B cell (primary cell): ENCODE measurements around the gene CHST3. TPM values are rescaled to one million over a fixed set of nuclear protein-coding genes. Genes with fewer than 3 reads are reported as not detected.

Source experiments
- ATAC-seq: fragments of 200-7000 bp; cut with Tn5 transposase; one replicate; pipeline ENCODE4 v1.10.0; 2021; ENCODE audit warnings: low read depth, mild to moderate bottlenecking, moderate number of reproducible peaks, moderate library complexity
- CTCF ChIA-PET: fragments of 350-600 bp; sonication (Branson Sonifier 250); formaldehyde crosslinking; loops from one replicate; lab custom pipeline; 2021; ENCODE audit warnings: antibody characterized with exemption, inconsistent platforms; lab: Charles Lee
- POLR2A ChIA-PET: fragments of 350-600 bp; sonication (Branson Sonifier 250); formaldehyde crosslinking; loops from one replicate; lab custom pipeline; 2021; ENCODE audit warnings: antibody characterized with exemption; lab: Charles Lee
- DNase-seq: peaks from one replicate; pipeline ENCODE4 v3.0.0; 2013
- H2AFZ ChIP-seq: 2 replicates; pipeline ENCODE4 v1.6.1; 2012; ENCODE audit warnings: mild to moderate bottlenecking, low read depth, low read length; ENCODE audit not compliant: insufficient read depth, poor library complexity, severe bottlenecking
- H3K27ac ChIP-seq, 2 donors: 1 replicate in 1 of 2; 2 replicates in 1 of 2; pipeline ENCODE4 v1.5.1; 2012 to 2013; ENCODE audit warnings: low read length in 2 of 2, mild to moderate bottlenecking in 2 of 2, moderate library complexity in 1 of 2
- H3K27me3 ChIP-seq, 4 experiments: fragments of 200-600 bp in 1 of 4; sonication (generic) in 1 of 4; replicated peaks in 1 of 4; 1 replicate in 2 of 4; 2 replicates in 2 of 4; pipeline versions ENCODE4 v1.6.1 to v1.7.0; 2013 to 2016; ENCODE audit warnings: low read length in 3 of 4, mild to moderate bottlenecking in 2 of 4, mixed read lengths in 1 of 4, moderate library complexity in 1 of 4; ENCODE audit not compliant: insufficient read depth in 4 of 4, control insufficient read depth in 3 of 4; ENCODE audit errors: control extremely low read depth in 1 of 4
- H3K36me3 ChIP-seq, 2 experiments: replicated peaks in 1 of 2; 1 replicate in 1 of 2; 2 replicates in 1 of 2; pipeline versions ENCODE4 v1.6.1 to v1.7.1; 2013; ENCODE audit warnings: low read length in 1 of 2; ENCODE audit not compliant: insufficient read depth in 2 of 2, control insufficient read depth in 1 of 2; ENCODE audit errors: control extremely low read depth in 1 of 2, extremely low read depth in 1 of 2
- H3K4me1 ChIP-seq, 2 donors: fragments of 200-600 bp in 1 of 2; sonication (generic) in 1 of 2; 1 replicate in 1 of 2; 2 replicates in 1 of 2; pipeline versions ENCODE4 v1.5.1 to v1.6.1; 2013 to 2017; ENCODE audit warnings: low read length in 2 of 2; ENCODE audit not compliant: control insufficient read depth in 2 of 2, insufficient read depth in 2 of 2
- H3K4me2 ChIP-seq: replicated peaks from 2 replicates; pipeline ENCODE3; 2012; ENCODE audit warnings: mild to moderate bottlenecking, low read depth, low read length; ENCODE audit not compliant: poor library complexity, severe bottlenecking
- H3K4me3 ChIP-seq, 5 experiments: fragments of 200-600 bp in 1 of 5; sonication (generic) in 1 of 5; 1 replicate in 3 of 5; 2 replicates in 2 of 5; pipeline versions ENCODE4 v1.5.1 to v1.7.0; 2011 to 2016; ENCODE audit warnings: low read length in 4 of 5, mild to moderate bottlenecking in 4 of 5, low read depth in 2 of 5, control low read depth in 1 of 5, moderate library complexity in 1 of 5; ENCODE audit not compliant: insufficient read depth in 1 of 5; ENCODE audit errors: control extremely low read depth in 1 of 5, extremely low read depth in 1 of 5
- H3K79me2 ChIP-seq: fragments of 200-600 bp; sonication (generic); one replicate; pipeline ENCODE4 v1.6.0; 2016; ENCODE audit warnings: low read length; ENCODE audit not compliant: control insufficient read depth, insufficient read depth
- H3K9ac ChIP-seq: fragments of 200-600 bp; sonication (generic); 2 replicates; pipeline ENCODE4 v1.6.1; 2017; ENCODE audit warnings: mild to moderate bottlenecking, low read length, moderate library complexity
- H3K9me3 ChIP-seq, 3 donors: one replicate each; pipeline versions ENCODE4 v1.6.1 to v1.7.1; 2013; ENCODE audit warnings: low read length in 2 of 3; ENCODE audit not compliant: control insufficient read depth in 2 of 3, insufficient read depth in 1 of 3; ENCODE audit errors: control extremely low read depth in 1 of 3
- H4K20me1 ChIP-seq: 2 replicates; pipeline ENCODE4 v1.6.0; 2012; ENCODE audit warnings: mild to moderate bottlenecking, low read length; ENCODE audit not compliant: insufficient read depth, control insufficient read depth, poor library complexity, severe bottlenecking
- H3K27ac Mint-ChIP-seq: one replicate; pipeline ENCODE4 v1.8.0; 2021; ENCODE audit warnings: mixed read lengths
- H3K27me3 Mint-ChIP-seq: one replicate; pipeline ENCODE4 v1.8.0; 2021; ENCODE audit warnings: mixed read lengths
- H3K4me1 Mint-ChIP-seq: one replicate; pipeline ENCODE4 v1.8.0; 2021; ENCODE audit warnings: mixed read lengths
- H3K4me3 Mint-ChIP-seq: one replicate; pipeline ENCODE4 v1.8.0; 2021; ENCODE audit warnings: mixed read lengths
- H3K9me3 Mint-ChIP-seq: one replicate; pipeline ENCODE4 v1.8.0; 2022; ENCODE audit warnings: mixed read lengths; ENCODE audit not compliant: insufficient read depth
- EZH2 ChIP-seq: IDR thresholded peaks from 2 replicates; pipeline ENCODE4 v1.6.1; 2012; ENCODE audit warnings: borderline replicate concordance, low read depth, mild to moderate bottlenecking, moderate library complexity, low read length; ENCODE audit not compliant: insufficient read depth, poor library complexity, severe bottlenecking
- WGBS: methylation state at CpG from one replicate; pipeline ENCODE4 v1.1.5; 2013; ENCODE audit warnings: missing lambda C conversion rate; ENCODE audit not compliant: insufficient coverage; 5-methylcytosine and 5-hydroxymethylcytosine counted together
- intact Hi-C: fragments of 100-400 bp; cut with micrococcal nuclease; formaldehyde crosslinking; loops from one replicate; pipeline ENCODE4 v1.10.0; 2022
- polyA plus RNA-seq: library from polyadenylated mRNA; depleted of rRNA; stranded (reverse); fragments of >200 nt; gene quantifications from 2 replicates; pipeline ENCODE4 v1.2.3, GENCODE V29; 2012
- total RNA-seq, 2 donors: library from RNA; stranded (reverse); fragments of 120-200 nt in 1 of 2; gene quantifications; 1 replicate in 1 of 2; 2 replicates in 1 of 2; pipeline versions ENCODE4 v1.2.3 to v1.2.4, GENCODE V29; 2013 to 2022
- TF ChIP-seq, protein P1 (sequence below): fragments of 200-600 bp; IDR thresholded peaks from one replicate; pipeline ENCODE4 v1.8.0; 2022; ENCODE audit warnings: antibody characterized with exemption, mild to moderate bottlenecking

The CHST3 gene
- total and polyA plus RNA-seq, 2 donors (not counting 1 experiment from before 2014, with no cell fraction given), result 0.01 TPM; not detected in 1

DNA sequence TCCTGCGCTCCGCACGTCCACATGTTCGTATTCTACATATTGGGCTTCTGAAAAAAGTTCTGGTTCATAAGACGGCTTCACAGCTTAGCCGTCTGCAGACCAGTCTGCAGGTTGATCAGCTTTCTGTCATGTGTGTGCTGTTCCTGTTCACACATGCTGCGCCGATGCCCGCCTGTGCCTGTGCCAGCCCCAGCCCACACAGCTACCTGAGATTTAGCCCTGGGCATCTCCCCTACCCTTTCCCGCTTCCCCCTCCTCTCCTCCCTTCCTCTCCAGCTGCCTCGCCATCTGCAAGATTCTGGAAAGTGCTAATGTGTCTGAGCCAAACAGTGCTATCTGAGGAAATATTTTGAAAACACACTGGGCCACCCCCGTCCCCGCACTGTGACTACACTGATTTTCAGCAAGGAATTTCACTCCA is 7.1 kb downstream of the CHST3 start:
- Histone ChIP-seq H2AFZ (no peak overlapping the region), H3K4me2 (no peak overlapping the region), H3K27ac (no peak overlapping the region), H3K27me3 (peaks cover 0 to 9% (median 2%) of the 10 kb centered on the region in 4 experiments), H3K79me2 (no peaks in the 10 kb centered on the region), H3K9me3 (peaks cover 0 to 3% (median 0%) of the 10 kb centered on the region in 3 donors), H3K4me3 (no peak overlapping the region), H3K36me3 (no peaks in the 10 kb centered on the region), H3K4me1 (no peaks in the 10 kb centered on the region), H4K20me1 (no peaks in the 10 kb centered on the region), H3K9ac (no peak overlapping the region)
- H3K27ac Mint-ChIP-seq, result no peak overlapping the region
- ChIA-PET POLR2A (no interaction called here), CTCF (interaction anchor here (1.6 kb wide), 1 partner anchor 78 kb away, joined by 3 read pairs; no protein-coding TSS in a partner anchor)
- 83% methylated on average over 9 of the region's 13 CpGs for WGBS
- intact Hi-C loops, result no loop called here
- DNase-seq (no peak), ATAC-seq (no peak)
- no peaks in the 10 kb centered on the region for H3K4me1 Mint-ChIP-seq
- TF ChIP-seq EZH2, result no peak
- TF ChIP-seq, protein P1, sequence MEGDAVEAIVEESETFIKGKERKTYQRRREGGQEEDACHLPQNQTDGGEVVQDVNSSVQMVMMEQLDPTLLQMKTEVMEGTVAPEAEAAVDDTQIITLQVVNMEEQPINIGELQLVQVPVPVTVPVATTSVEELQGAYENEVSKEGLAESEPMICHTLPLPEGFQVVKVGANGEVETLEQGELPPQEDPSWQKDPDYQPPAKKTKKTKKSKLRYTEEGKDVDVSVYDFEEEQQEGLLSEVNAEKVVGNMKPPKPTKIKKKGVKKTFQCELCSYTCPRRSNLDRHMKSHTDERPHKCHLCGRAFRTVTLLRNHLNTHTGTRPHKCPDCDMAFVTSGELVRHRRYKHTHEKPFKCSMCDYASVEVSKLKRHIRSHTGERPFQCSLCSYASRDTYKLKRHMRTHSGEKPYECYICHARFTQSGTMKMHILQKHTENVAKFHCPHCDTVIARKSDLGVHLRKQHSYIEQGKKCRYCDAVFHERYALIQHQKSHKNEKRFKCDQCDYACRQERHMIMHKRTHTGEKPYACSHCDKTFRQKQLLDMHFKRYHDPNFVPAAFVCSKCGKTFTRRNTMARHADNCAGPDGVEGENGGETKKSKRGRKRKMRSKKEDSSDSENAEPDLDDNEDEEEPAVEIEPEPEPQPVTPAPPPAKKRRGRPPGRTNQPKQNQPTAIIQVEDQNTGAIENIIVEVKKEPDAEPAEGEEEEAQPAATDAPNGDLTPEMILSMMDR, result no peak
- no peaks in the 10 kb centered on the region for H3K9me3 Mint-ChIP-seq
- H3K4me3 Mint-ChIP-seq, result no peak overlapping the region
- H3K27me3 Mint-ChIP-seq, result peaks cover 10% of the 10 kb centered on the region

DNA sequence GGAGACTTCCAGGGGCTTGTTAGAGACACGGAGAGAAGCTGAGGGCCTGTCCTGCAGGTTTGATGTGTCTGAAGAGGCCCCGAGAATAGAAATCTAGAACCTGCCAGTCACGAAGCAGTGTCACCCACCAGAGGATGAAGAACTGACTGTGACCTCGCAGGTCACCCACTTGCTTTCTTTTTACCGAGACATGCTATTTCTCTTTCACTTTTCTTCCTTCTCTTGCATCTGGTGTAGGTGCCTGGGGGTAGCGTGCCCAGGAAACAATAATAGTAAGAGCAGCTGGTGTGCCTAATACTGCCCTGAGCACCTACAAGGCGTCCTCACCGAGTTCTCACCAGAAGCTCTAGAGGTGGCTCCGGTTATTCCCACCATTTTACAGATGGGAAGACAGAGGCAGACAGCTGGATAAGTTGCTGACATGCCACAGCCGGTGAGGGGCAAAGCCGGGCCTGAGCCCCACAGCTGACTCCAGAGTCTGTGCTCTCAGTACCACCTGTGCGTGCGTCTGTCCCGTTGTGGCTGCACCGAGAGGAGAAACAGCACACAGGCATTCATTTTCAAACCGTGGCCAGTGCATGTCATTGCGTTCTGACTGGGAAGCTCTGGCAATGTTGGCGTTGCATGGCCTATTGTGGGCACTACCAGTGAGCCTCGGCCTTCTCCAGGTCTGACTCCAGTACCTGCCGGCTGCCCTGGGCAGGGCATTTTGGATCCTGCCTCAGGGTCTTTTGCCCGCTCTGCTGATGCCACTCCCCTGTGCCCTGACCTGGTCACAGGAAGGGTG is 7.8 kb downstream of the CHST3 start:
- TF ChIP-seq EZH2, result no peak
- TF ChIP-seq, protein P1, result no peak
- DNase-seq (no peak), ATAC-seq (no peak)
- ChIA-PET CTCF (interaction anchor here (1.6 kb wide), 1 partner anchor 77 kb away, joined by 3 read pairs; no protein-coding TSS in a partner anchor), POLR2A (no interaction called here)
- H3K27ac ChIP-seq, result no peak overlapping the region
- no peak overlapping the region for H2AFZ ChIP-seq
- no peaks in the 10 kb centered on the region for H3K79me2 ChIP-seq
- no peaks in the 10 kb centered on the region for H3K4me1 ChIP-seq
- peaks cover 5% of the 10 kb centered on the region for H3K27me3 Mint-ChIP-seq
- no peak overlapping the region for H3K9ac ChIP-seq
- H3K9me3 ChIP-seq, result peaks cover 0 to 2% (median 0%) of the 10 kb centered on the region in 3 donors
- no peak overlapping the region for H3K4me3 Mint-ChIP-seq
- intact Hi-C loops, result no loop called here
- no peak overlapping the region for H3K4me3 ChIP-seq
- no peaks in the 10 kb centered on the region for H3K9me3 Mint-ChIP-seq
- no peaks in the 10 kb centered on the region for H4K20me1 ChIP-seq
- 90% methylated on average over 17 of the region's 21 CpGs for WGBS
- peaks cover 0 to 7% (median 2%) of the 10 kb centered on the region in 4 experiments for H3K27me3 ChIP-seq
- no peak overlapping the region for H3K4me2 ChIP-seq
- no peaks in the 10 kb centered on the region for H3K4me1 Mint-ChIP-seq
- H3K27ac Mint-ChIP-seq, result no peak overlapping the region
- H3K36me3 ChIP-seq, result no peaks in the 10 kb centered on the region
